ENCODE measurements around the gene TCP11L1.

- TF ChIP-seq CTCF (conservative IDR thresholded peaks at IDR 0.05 in 1 of 2, IDR thresholded peaks at IDR 0.05 in 1 of 2; ENCODE audit: low read depth in 1 of 2, low read length in 2 of 2) (no peak), EZH2 (IDR thresholded peaks at IDR 0.05; ENCODE audit: low read length, missing control alignments) (no peak)
These were observed 37.4 kb upstream of the TCP11L1 start for GRCh38 chr11:33001751-33002542.
